Mucosa of rectum (tissue), 2 donors: ENCODE data around the gene MAP2K5.

Source experiments
- H3K27ac ChIP-seq, 2 donors: one replicate each; pipeline ENCODE4 v1.7.0; 2013; ENCODE audit warnings: inconsistent platforms in 2 of 2, low read depth in 2 of 2, low read length in 2 of 2
- H3K27me3 ChIP-seq, 2 donors: one replicate each; pipeline ENCODE4 v1.7.0; 2013; ENCODE audit warnings: low read length in 2 of 2; ENCODE audit not compliant: control insufficient read depth in 2 of 2, insufficient read depth in 2 of 2
- H3K36me3 ChIP-seq, 2 donors: one replicate each; pipeline ENCODE4 v1.7.0; 2013; ENCODE audit warnings: low read length in 2 of 2; ENCODE audit not compliant: control insufficient read depth in 2 of 2, insufficient read depth in 2 of 2
- H3K4me1 ChIP-seq, 2 donors: one replicate each; pipeline ENCODE4 v1.7.0; 2013; ENCODE audit warnings: low read length in 2 of 2, mild to moderate bottlenecking in 1 of 2; ENCODE audit not compliant: control insufficient read depth in 2 of 2, insufficient read depth in 2 of 2
- H3K4me3 ChIP-seq, 2 donors: one replicate each; pipeline ENCODE4 v1.7.0; 2013; ENCODE audit warnings: low read length in 2 of 2
- H3K9ac ChIP-seq, 2 donors: one replicate each; pipeline ENCODE4 v1.7.0; 2013; ENCODE audit warnings: low read length in 2 of 2, low read depth in 1 of 2, mild to moderate bottlenecking in 1 of 2
- H3K9me3 ChIP-seq, 2 donors: one replicate each; pipeline ENCODE4 v1.7.0; 2013; ENCODE audit warnings: low read length in 2 of 2; ENCODE audit not compliant: control insufficient read depth in 2 of 2
- donor health status: healthy.
- donor health status: Normal muscosa, but diverticular disease.

The MAP2K5 gene

GRCh38 chr15:67590191-67590590, 47.7 kb downstream of the MAP2K5 start:
- Histone ChIP-seq H3K9ac (no peak overlapping the region), H3K27ac (no peak overlapping the region), H3K27me3 (no peaks in the 10 kb centered on the region), H3K4me1 (no peaks in the 10 kb centered on the region), H3K36me3 (peaks cover 6 to 35% of the 10 kb centered on the region in 2 donors), H3K4me3 (no peak overlapping the region), H3K9me3 (no peaks in the 10 kb centered on the region)

- Histone ChIP-seq H3K9me3 (no peaks in the 10 kb centered on the region), H3K4me3 (no peak overlapping the region), H3K27me3 (no peaks in the 10 kb centered on the region), H3K4me1 (no peaks in the 10 kb centered on the region), H3K9ac (no peak overlapping the region), H3K36me3 (peaks cover 6 to 29% of the 10 kb centered on the region in 2 donors), H3K27ac (no peak overlapping the region)
Observed at GRCh38 chr15:67592245-67592644, 49.7 kb downstream of the MAP2K5 start.

GRCh38 chr15:67593562-67593961, 51.1 kb downstream of the MAP2K5 start:
- Histone ChIP-seq H3K27ac (no peak overlapping the region), H3K4me1 (no peaks in the 10 kb centered on the region), H3K4me3 (no peak overlapping the region), H3K9ac (no peak overlapping the region), H3K36me3 (peaks cover 7 to 17% of the 10 kb centered on the region in 2 donors), H3K9me3 (no peaks in the 10 kb centered on the region), H3K27me3 (no peaks in the 10 kb centered on the region)

- Histone ChIP-seq H3K9ac (no peak overlapping the region), H3K4me3 (no peak overlapping the region), H3K9me3 (no peaks in the 10 kb centered on the region), H3K27me3 (no peaks in the 10 kb centered on the region), H3K36me3 (peaks cover 6 to 14% of the 10 kb centered on the region in 2 donors), H3K4me1 (no peaks in the 10 kb centered on the region), H3K27ac (no peak overlapping the region)
Observed at GRCh38 chr15:67594770-67595169, 52.3 kb downstream of the MAP2K5 start.

GRCh38 chr15:67595572-67595971, 53.1 kb downstream of the MAP2K5 start:
- Histone ChIP-seq H3K36me3 (peaks cover 6 to 13% of the 10 kb centered on the region in 2 donors), H3K27ac (no peak overlapping the region), H3K4me3 (no peak overlapping the region), H3K27me3 (no peaks in the 10 kb centered on the region), H3K9ac (no peak overlapping the region), H3K9me3 (no peaks in the 10 kb centered on the region), H3K4me1 (no peaks in the 10 kb centered on the region)

GRCh38 chr15:67601073-67601472, 58.6 kb downstream of the MAP2K5 start:
- no peak overlapping the region for H3K4me3 ChIP-seq
- no peak overlapping the region for H3K27ac ChIP-seq
- H3K4me1 ChIP-seq, result no peaks in the 10 kb centered on the region
- no peak overlapping the region for H3K9ac ChIP-seq
- no peaks in the 10 kb centered on the region for H3K27me3 ChIP-seq
- no peaks in the 10 kb centered on the region for H3K9me3 ChIP-seq
- H3K36me3 ChIP-seq, result peaks cover 0 to 3% of the 10 kb centered on the region in 2 donors

GRCh38 chr15:67603063-67603462, 60.6 kb downstream of the MAP2K5 start:
- H3K27ac ChIP-seq, result no peak overlapping the region
- H3K9me3 ChIP-seq, result no peaks in the 10 kb centered on the region
- H3K27me3 ChIP-seq, result no peaks in the 10 kb centered on the region
- no peak overlapping the region for H3K9ac ChIP-seq
- H3K36me3 ChIP-seq, result peaks cover 0 to 3% of the 10 kb centered on the region in 2 donors
- no peak overlapping the region for H3K4me3 ChIP-seq
- peaks cover under 1 to 5% of the 10 kb centered on the region in 2 donors for H3K4me1 ChIP-seq

- Histone ChIP-seq H3K36me3 (no peaks in the 10 kb centered on the region), H3K9me3 (no peaks in the 10 kb centered on the region), H3K4me1 (peaks cover 7 to 9% of the 10 kb centered on the region in 2 donors), H3K27ac (no peak overlapping the region), H3K9ac (no peak overlapping the region), H3K4me3 (no peak overlapping the region), H3K27me3 (no peaks in the 10 kb centered on the region)
Observed at GRCh38 chr15:67605871-67606270, 63.4 kb downstream of the MAP2K5 start.

GRCh38 chr15:67606742-67607141, 64.2 kb downstream of the MAP2K5 start:
- Histone ChIP-seq H3K36me3 (peaks cover 0 to 2% of the 10 kb centered on the region in 2 donors), H3K27me3 (no peaks in the 10 kb centered on the region), H3K27ac (no peak overlapping the region), H3K9me3 (no peaks in the 10 kb centered on the region), H3K4me1 (peaks cover 7 to 9% of the 10 kb centered on the region in 2 donors), H3K4me3 (no peak overlapping the region), H3K9ac (no peak overlapping the region)

GRCh38 chr15:67607329-67607728, 64.8 kb downstream of the MAP2K5 start:
- Histone ChIP-seq H3K4me1 (peaks cover 7 to 9% of the 10 kb centered on the region in 2 donors), H3K4me3 (no peak overlapping the region), H3K9me3 (no peaks in the 10 kb centered on the region), H3K9ac (no peak overlapping the region), H3K27me3 (no peaks in the 10 kb centered on the region), H3K27ac (no peak overlapping the region), H3K36me3 (peaks cover 0 to 2% of the 10 kb centered on the region in 2 donors)
